ENCODE results near the gene SBK2. TPM values are rescaled to one million over a fixed set of nuclear protein-coding genes. Genes with fewer than 3 reads are reported as not detected.
A peak's percentile ranks its signal among the peaks of the same experiment; 100 is the strongest.

Gene SBK2
- total RNA-seq, 2 experiments from 2014 or later: not detected

- H3K36me3 ChIP-seq (ENCODE audit: insufficient read depth, low read length): no peaks in the 10 kb centered on the region
- Mint-ChIP-seq H3K4me3 (no peak overlapping the region), H3K4me1 (ENCODE audit: low read depth) (no peaks in the 10 kb centered on the region), H3K36me3 (ENCODE audit: low read depth) (no peaks in the 10 kb centered on the region), H3K27me3 (no peaks in the 10 kb centered on the region), H3K27ac (no peak overlapping the region), H3K9me3 (no peaks in the 10 kb centered on the region)
- intact Hi-C loops (cut with DNase I, micrococcal nuclease): no loop called here
- ATAC-seq (ENCODE audit: poor library complexity) (no peak), DNase-seq (peak in 1 of 14 experiments; percentile 12)
- no peaks in the 10 kb centered on the region for H3K4me1 ChIP-seq (ENCODE audit: insufficient read depth, low read length)
- CTCF ChIA-PET: no interaction called here
- no peaks in the 10 kb centered on the region for H3K9me3 ChIP-seq (ENCODE audit: control insufficient read depth in 1 of 2, insufficient read depth in 1 of 2, low read length in 2 of 2)
- POLR2A ChIA-PET: no interaction called here
- H3K4me3 ChIP-seq (ENCODE audit: low read length): no peak overlapping the region
- no peak for TF ChIP-seq CTCF (IDR thresholded peaks at IDR 0.05)
- no peaks in the 10 kb centered on the region for H3K27me3 ChIP-seq (ENCODE audit: control insufficient read depth in 1 of 2, insufficient read depth in 2 of 2, low read length in 2 of 2)
- H3K27ac ChIP-seq (ENCODE audit: low read depth in 1 of 2, low read length in 2 of 2): no peak overlapping the region
These were observed 7.2 kb downstream of the SBK2 start for GRCh38 chr19:55529636-55530234.

GRCh38 chr19:55528030-55528803, 8.7 kb downstream of the SBK2 start:
- H3K9me3 ChIP-seq (ENCODE audit: control insufficient read depth in 1 of 2, insufficient read depth in 1 of 2, low read length in 2 of 2): no peaks in the 10 kb centered on the region
- no peak overlapping the region for H3K27ac ChIP-seq (ENCODE audit: low read depth in 1 of 2, low read length in 2 of 2)
- POLR2A ChIA-PET: no interaction called here
- Mint-ChIP-seq H3K4me1 (ENCODE audit: low read depth) (no peaks in the 10 kb centered on the region), H3K36me3 (ENCODE audit: low read depth) (no peaks in the 10 kb centered on the region), H3K4me3 (no peak overlapping the region), H3K27me3 (no peaks in the 10 kb centered on the region), H3K27ac (no peak overlapping the region), H3K9me3 (no peaks in the 10 kb centered on the region)
- H3K27me3 ChIP-seq (ENCODE audit: control insufficient read depth in 1 of 2, insufficient read depth in 2 of 2, low read length in 2 of 2): no peaks in the 10 kb centered on the region
- no peak for DNase-seq
- H3K36me3 ChIP-seq (ENCODE audit: insufficient read depth, low read length): no peaks in the 10 kb centered on the region
- intact Hi-C loops (cut with DNase I, micrococcal nuclease): no loop called here
- no peak for TF ChIP-seq CTCF (IDR thresholded peaks at IDR 0.05)
- ATAC-seq (ENCODE audit: poor library complexity): no peak
- H3K4me1 ChIP-seq (ENCODE audit: insufficient read depth, low read length): no peaks in the 10 kb centered on the region
- H3K4me3 ChIP-seq (ENCODE audit: low read length): no peak overlapping the region
- CTCF ChIA-PET: no interaction called here

GRCh38 chr19:55527197-55528029, 9.5 kb downstream of the SBK2 start:
- TF ChIP-seq CTCF (IDR thresholded peaks at IDR 0.05): no peak
- Histone ChIP-seq H3K27me3 (ENCODE audit: control insufficient read depth in 1 of 2, insufficient read depth in 2 of 2, low read length in 2 of 2) (no peaks in the 10 kb centered on the region), H3K4me3 (ENCODE audit: low read length) (no peak overlapping the region), H3K9me3 (ENCODE audit: control insufficient read depth in 1 of 2, insufficient read depth in 1 of 2, low read length in 2 of 2) (no peaks in the 10 kb centered on the region), H3K27ac (ENCODE audit: low read depth in 1 of 2, low read length in 2 of 2) (no peak overlapping the region), H3K36me3 (ENCODE audit: insufficient read depth, low read length) (no peaks in the 10 kb centered on the region), H3K4me1 (ENCODE audit: insufficient read depth, low read length) (no peaks in the 10 kb centered on the region)
- intact Hi-C loops (cut with DNase I, micrococcal nuclease): no loop called here
- Mint-ChIP-seq H3K4me3 (no peak overlapping the region), H3K4me1 (ENCODE audit: low read depth) (no peaks in the 10 kb centered on the region), H3K27ac (no peak overlapping the region), H3K9me3 (no peaks in the 10 kb centered on the region), H3K27me3 (no peaks in the 10 kb centered on the region), H3K36me3 (ENCODE audit: low read depth) (no peaks in the 10 kb centered on the region)
- CTCF ChIA-PET: no interaction called here
- POLR2A ChIA-PET: interaction anchor here (1.2 to 1.5 kb wide), 2 partner anchors 72 to 107 kb away, joined by 3 to 5 read pairs; partner anchors contain the start of gene FIZ1
- ATAC-seq (ENCODE audit: poor library complexity): no peak
- no peak for DNase-seq

Measured in CD4-positive, alpha-beta T cell (primary cell).